GM12873 (cell line): ENCODE measurements around the gene PXYLP1.

Source experiments
- CTCF ChIP-seq: IDR thresholded peaks from 2 replicates; pipeline ENCODE4 v1.5.1; 2012; ENCODE audit warnings: low read depth, mild to moderate bottlenecking, moderate library complexity, low read length, control low read depth; ENCODE audit not compliant: insufficient read depth; ENCODE audit errors: missing control alignments

Gene PXYLP1

GRCh38 chr3:141333836-141334626, 102.4 kb downstream of the PXYLP1 start:
- TF ChIP-seq CTCF: no peak

GRCh38 chr3:141334627-141335250, 103.1 kb downstream of the PXYLP1 start:
- TF ChIP-seq CTCF: no peak

GRCh38 chr3:141335531-141336061, 104.0 kb downstream of the PXYLP1 start:
- no peak for TF ChIP-seq CTCF

GRCh38 chr3:141336672-141337522, 105.3 kb downstream of the PXYLP1 start:
- no peak for TF ChIP-seq CTCF

- no peak for TF ChIP-seq CTCF
Observed at GRCh38 chr3:141337523-141337854, 105.9 kb downstream of the PXYLP1 start.

GRCh38 chr3:141337991-141338390, 106.4 kb downstream of the PXYLP1 start:
- no peak for TF ChIP-seq CTCF

GRCh38 chr3:141338881-141339280, 107.3 kb downstream of the PXYLP1 start:
- TF ChIP-seq CTCF: no peak
